ENCODE measurements around the gene UQCRFS1.

UQCRFS1 gene

DNA sequence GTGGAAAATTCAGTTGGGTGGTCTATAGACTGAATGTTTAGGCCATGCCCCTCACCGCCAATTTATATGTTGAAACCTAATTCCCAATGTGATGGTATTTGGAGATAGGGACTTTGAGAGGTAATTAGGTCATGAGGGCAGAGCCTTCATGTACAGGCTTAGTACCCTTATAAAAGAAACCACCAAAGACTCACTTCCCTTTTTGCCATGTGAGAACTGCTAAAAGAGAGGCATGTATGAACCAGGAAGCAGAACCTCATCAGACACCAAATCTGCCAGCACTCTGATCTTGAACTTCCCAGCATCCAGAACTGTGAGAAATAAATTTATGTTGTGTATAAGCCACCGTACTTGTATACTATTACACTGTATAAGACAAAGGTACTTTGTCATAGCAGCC, 40.6 kb downstream of the UQCRFS1 start:
- Histone ChIP-seq H3K27me3 (no peaks in the 10 kb centered on the region), H4K20me1 (no peaks in the 10 kb centered on the region), H3K9ac (no peak overlapping the region), H3K27ac (no peak overlapping the region), H3K4me2 (no peak overlapping the region), H3K36me3 (no peaks in the 10 kb centered on the region), H3K4me1 (no peaks in the 10 kb centered on the region), H3K9me3 (peaks cover 45% of the 10 kb centered on the region), H3K4me3 (no peak overlapping the region)
- TF ChIP-seq Cebpa-rat (IDR thresholded peaks at IDR 0.05): no peak

DNA sequence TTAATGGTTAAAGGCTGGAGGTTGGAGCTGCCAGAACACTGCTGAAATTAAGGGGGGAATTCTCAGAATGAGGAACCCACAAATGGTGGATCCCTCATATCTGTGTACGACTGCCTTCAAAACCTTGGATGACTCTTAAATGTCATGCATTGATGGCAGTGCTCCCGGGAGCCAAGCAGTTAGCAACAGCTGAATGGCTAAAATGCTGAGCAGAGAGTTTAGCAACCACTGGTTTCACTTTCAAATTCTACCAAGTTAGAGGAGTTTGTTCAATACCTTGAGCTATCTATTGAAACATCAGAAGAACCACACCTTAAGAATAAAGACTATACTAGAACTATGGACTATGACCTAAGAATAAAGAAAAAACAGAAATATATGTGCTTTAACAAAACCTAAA, 41.4 kb downstream of the UQCRFS1 start:
- Histone ChIP-seq H3K36me3 (no peaks in the 10 kb centered on the region), H3K4me2 (no peak overlapping the region)

DNA sequence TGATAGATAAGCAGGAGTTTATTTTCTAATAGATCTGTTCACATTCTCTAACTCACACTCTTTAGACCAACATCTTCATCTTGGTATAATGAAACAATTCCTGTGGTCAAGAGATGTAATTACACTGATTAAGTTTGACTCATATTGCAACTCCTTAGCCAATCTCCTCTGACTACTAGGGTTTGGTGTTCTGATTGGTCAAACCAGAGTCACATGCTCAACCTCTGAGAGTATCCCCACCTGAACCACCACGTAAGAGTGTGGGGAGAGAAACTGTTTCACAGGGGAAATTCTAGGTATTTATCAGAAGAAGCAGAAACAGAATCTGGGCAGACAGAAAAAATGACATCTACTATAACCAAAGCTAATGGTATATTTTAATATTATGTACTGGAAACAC, 42.4 kb downstream of the UQCRFS1 start:
- no peak for TF ChIP-seq Cebpa-rat (IDR thresholded peaks at IDR 0.05)
- Histone ChIP-seq H3K9ac (no peak overlapping the region), H3K36me3 (no peaks in the 10 kb centered on the region), H3K4me1 (no peaks in the 10 kb centered on the region), H3K27me3 (no peaks in the 10 kb centered on the region), H3K27ac (no peak overlapping the region), H3K9me3 (peaks cover 28% of the 10 kb centered on the region), H3K4me3 (no peak overlapping the region), H3K4me2 (no peak overlapping the region), H4K20me1 (no peaks in the 10 kb centered on the region)

More for the DNA sequence above, 41.4 kb downstream of the UQCRFS1 start:
- Histone ChIP-seq H3K4me3 (no peak overlapping the region), H3K27ac (no peak overlapping the region), H3K9me3 (peaks cover 37% of the 10 kb centered on the region), H3K27me3 (no peaks in the 10 kb centered on the region), H4K20me1 (no peaks in the 10 kb centered on the region), H3K9ac (no peak overlapping the region), H3K4me1 (no peaks in the 10 kb centered on the region)
- no peak for TF ChIP-seq Cebpa-rat (IDR thresholded peaks at IDR 0.05)

DNA sequence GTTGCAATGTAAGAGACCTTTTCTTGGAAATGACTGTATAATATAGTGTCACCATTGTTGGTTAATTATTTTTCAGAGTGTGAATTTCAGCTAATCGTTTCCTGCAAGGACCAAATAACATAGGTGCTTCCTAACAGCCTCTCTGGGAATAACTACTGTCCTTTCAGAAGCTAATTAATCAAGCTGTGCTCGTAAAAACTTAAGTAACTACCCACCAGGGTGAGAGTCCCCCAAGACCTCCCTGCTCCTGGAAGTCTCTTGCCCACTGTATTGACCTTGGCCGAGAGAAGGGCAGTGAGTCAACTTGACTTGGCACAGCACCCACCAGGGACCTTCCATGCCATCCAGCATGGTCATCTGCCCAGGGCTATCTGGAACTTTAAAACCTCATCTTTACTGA, 50.3 kb downstream of the UQCRFS1 start:
- Histone ChIP-seq H3K4me1 (no peaks in the 10 kb centered on the region), H4K20me1 (no peaks in the 10 kb centered on the region), H3K9ac (no peak overlapping the region), H3K27ac (no peak overlapping the region), H3K36me3 (no peaks in the 10 kb centered on the region), H3K4me3 (no peak overlapping the region), H3K9me3 (0 out of 2 replicates have a peak, but pooled peaks cover 6% of the 10 kb centered on the region), H3K4me2 (no peak overlapping the region), H3K27me3 (no peaks in the 10 kb centered on the region)
- TF ChIP-seq Cebpa-rat (IDR thresholded peaks at IDR 0.05): no peak

DNA sequence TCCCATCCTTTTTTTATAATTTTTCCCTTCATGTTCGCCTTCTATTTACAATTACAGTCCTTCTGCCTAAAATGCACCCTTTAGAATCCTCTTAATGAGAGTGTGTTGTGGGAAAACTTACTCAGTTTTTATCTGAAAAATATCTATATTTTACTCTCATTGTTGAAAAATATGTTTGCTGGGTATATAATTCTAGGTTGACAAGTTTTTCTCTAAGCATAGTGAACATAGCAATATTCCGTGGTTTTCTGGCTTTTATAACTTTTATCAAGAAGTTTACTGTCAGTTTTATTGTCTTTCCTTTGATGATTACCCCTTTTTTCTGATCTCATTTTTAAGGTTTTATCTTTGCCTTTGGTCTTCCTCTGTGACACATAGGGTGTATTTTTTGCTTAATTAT, 57.3 kb downstream of the UQCRFS1 start:
- no peak overlapping the region for H3K9ac ChIP-seq
- H3K27ac ChIP-seq: no peak overlapping the region
- peaks cover 28% of the 10 kb centered on the region for H3K9me3 ChIP-seq
- H3K4me1 ChIP-seq: no peaks in the 10 kb centered on the region
- no peaks in the 10 kb centered on the region for H3K27me3 ChIP-seq
- H3K4me2 ChIP-seq: no peak overlapping the region
- H4K20me1 ChIP-seq: no peaks in the 10 kb centered on the region
- no peak for TF ChIP-seq Cebpa-rat (IDR thresholded peaks at IDR 0.05)
- H3K4me3 ChIP-seq: no peak overlapping the region
- H3K36me3 ChIP-seq: no peaks in the 10 kb centered on the region
